Right cardiac atrium (tissue), 5 donors: ENCODE measurements around the gene DHPS. TPM values are rescaled to one million over a fixed set of nuclear protein-coding genes. Genes with fewer than 3 reads are reported as not detected.

Source experiments
- ATAC-seq, 2 donors: fragments of 200-7000 bp; cut with Tn5 transposase; one replicate each; pipeline versions ENCODE4 v1.8.0 to v1.9.1; 2020; ENCODE audit warnings: moderate library complexity in 2 of 2, mild to moderate bottlenecking in 1 of 2
- DNase-seq, 3 donors: peaks; one replicate each; pipeline ENCODE4 v3.0.0-alpha.2; 2020
- H3K27ac ChIP-seq: one replicate; pipeline ENCODE4 v1.5.1; 2013; ENCODE audit warnings: mild to moderate bottlenecking, low read length, control low read depth, moderate library complexity
- H3K27me3 ChIP-seq: one replicate; pipeline ENCODE4 v1.6.1; 2013; ENCODE audit not compliant: control insufficient read depth, insufficient read depth
- H3K4me1 ChIP-seq: one replicate; pipeline ENCODE4 v1.6.1; 2013; ENCODE audit warnings: low read length; ENCODE audit not compliant: control insufficient read depth, insufficient read depth
- H3K4me3 ChIP-seq: one replicate; pipeline ENCODE4 v1.5.1; 2013; ENCODE audit warnings: low read length, control low read depth
- H3K9me3 ChIP-seq: one replicate; pipeline ENCODE4 v1.6.1; 2013; ENCODE audit warnings: low read length; ENCODE audit not compliant: control insufficient read depth
- WGBS: extraction: QIAGEN DNeasy Blood & Tissue Kit; methylation state at CpG from one replicate; pipeline ENCODE4 v1.1.7; 2013; 5-methylcytosine and 5-hydroxymethylcytosine counted together
- intact Hi-C, 4 donors: fragments of 100-400 bp; cut with DNase I; formaldehyde crosslinking; loops; one replicate each; pipeline versions ENCODE4 v1.11.0 to v1.14.0; 2022 to 2023
- polyA plus RNA-seq: library from polyadenylated mRNA; stranded (reverse); fragments of 200-250 nt; gene quantifications from one replicate; pipeline ENCODE4 v1.2.3, GENCODE V29; 2013
- total RNA-seq, 4 donors: library from RNA; stranded (reverse); fragmentation: NEBNext Ultra II Directional; extraction: Animal tissue kit (Norgen Biotek cat#: 25700); gene quantifications; one replicate each; pipeline ENCODE4 v1.2.1, GENCODE V29; 2021
- donor health status: healthy with polysubstance abuse.
- donor health status: DM: no; HTN: yes; CAD: no.
- donor health status: DM: no; HTN: no; CAD: no.
- donor health status: DM: no; HTN: yes; CAD: no; lungs with severe emphysema.
- donor health status: DM: yes; HTN: yes; CAD: no.

DHPS gene
- total and polyA plus RNA-seq, 5 donors = 40.8 to 52.0 (median 49.4) TPM

GRCh38 chr19:12670159-12670928, 11.3 kb downstream of the DHPS start:
- no peak overlapping the region for H3K27ac ChIP-seq
- intact Hi-C loops = loop anchor here in 1 of 4 donors (10.0 kb wide), 1 partner anchor 174 kb away; no protein-coding TSS in a partner anchor
- no peaks in the 10 kb centered on the region for H3K9me3 ChIP-seq
- 41% methylated on average over 26 of the region's 26 CpGs for WGBS
- DNase-seq (peak in 1 of 3 donors; percentile 58), ATAC-seq (no peak)
- H3K4me1 ChIP-seq = peaks cover 7% of the 10 kb centered on the region
- no peaks in the 10 kb centered on the region for H3K27me3 ChIP-seq
- peak overlapping the region; percentile 59 for H3K4me3 ChIP-seq

- H3K27me3 ChIP-seq = no peaks in the 10 kb centered on the region
- peaks cover 7% of the 10 kb centered on the region for H3K4me1 ChIP-seq
- intact Hi-C loops = loop anchor here in 2 of 4 donors (10.0 kb wide), 2 partner anchors 105 to 175 kb away; no protein-coding TSS in a partner anchor
- under 1% methylated on average over 64 of the region's 64 CpGs for WGBS
- H3K4me3 ChIP-seq = peak overlapping the region; percentile 59
- H3K27ac ChIP-seq = peak overlapping the region; percentile 97
- ATAC-seq = peak; percentile 67 to 69
- DNase-seq = peak; percentile 81 to 93 (median 88)
- no peaks in the 10 kb centered on the region for H3K9me3 ChIP-seq
These were observed 12.2 kb downstream of the DHPS start for GRCh38 chr19:12669270-12670158.

- intact Hi-C loops = loop anchor here in 1 of 4 donors (10.0 kb wide), 1 partner anchor 104 kb away; no protein-coding TSS in a partner anchor
- WGBS = under 1% methylated on average over 24 of the region's 24 CpGs
- no peaks in the 10 kb centered on the region for H3K9me3 ChIP-seq
- H3K4me1 ChIP-seq = peaks cover 7% of the 10 kb centered on the region
- peak overlapping the region; percentile 97 for H3K27ac ChIP-seq
- ATAC-seq (peak; percentile 7 to 10), DNase-seq (peak; percentile 58 to 84 (median 80))
- H3K27me3 ChIP-seq = no peaks in the 10 kb centered on the region
- peak overlapping the region; percentile 59 for H3K4me3 ChIP-seq
These were observed 12.8 kb downstream of the DHPS start for GRCh38 chr19:12668932-12669269.

GRCh38 chr19:12668346-12668745, 13.3 kb downstream of the DHPS start:
- no peaks in the 10 kb centered on the region for H3K27me3 ChIP-seq
- H3K27ac ChIP-seq = no peak overlapping the region
- no peaks in the 10 kb centered on the region for H3K9me3 ChIP-seq
- 67% methylated on average over 8 of the region's 8 CpGs for WGBS
- peak overlapping the region; percentile 59 for H3K4me3 ChIP-seq
- DNase-seq (no peak), ATAC-seq (no peak)
- intact Hi-C loops = loop anchor here in 1 of 4 donors (10.0 kb wide), 1 partner anchor 104 kb away; no protein-coding TSS in a partner anchor
- peaks cover 7% of the 10 kb centered on the region for H3K4me1 ChIP-seq

DNA sequence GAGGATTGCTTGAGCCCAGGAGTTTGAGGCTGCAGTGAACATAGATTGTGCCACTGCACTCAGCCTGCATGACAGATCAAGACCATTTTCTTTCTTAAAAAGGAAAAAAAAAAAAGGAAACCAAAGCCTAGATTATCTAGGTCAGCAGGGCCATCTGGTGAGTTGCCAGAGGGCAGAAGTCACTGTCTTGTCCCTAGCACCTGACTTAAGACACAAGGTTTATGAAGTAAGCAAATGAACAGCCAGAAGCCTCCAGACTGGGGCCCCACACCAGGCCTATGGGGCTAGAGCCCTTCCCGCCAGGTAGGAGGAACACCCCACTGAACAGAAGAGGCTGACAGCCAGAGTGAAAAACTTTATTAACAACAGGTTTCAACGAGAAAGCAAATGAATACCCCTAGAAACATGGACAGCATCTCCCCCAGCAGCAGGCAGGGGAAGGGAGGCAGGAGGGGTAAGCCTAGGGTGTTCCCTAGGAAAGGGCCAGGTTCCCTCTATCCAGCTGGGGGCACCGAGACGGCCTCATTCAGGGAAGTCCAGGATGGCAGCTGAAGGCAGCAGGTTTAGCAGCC, 13.9 kb downstream of the DHPS start:
- Histone ChIP-seq H3K27me3 (no peaks in the 10 kb centered on the region), H3K4me3 (no peak overlapping the region), H3K9me3 (no peaks in the 10 kb centered on the region), H3K27ac (no peak overlapping the region), H3K4me1 (peaks cover 7% of the 10 kb centered on the region)
- DNase-seq (no peak), ATAC-seq (no peak)
- WGBS = 77% methylated on average over 4 of the region's 4 CpGs
- intact Hi-C loops = loop anchor here in 1 of 4 donors (10.0 kb wide), 1 partner anchor 103 kb away; no protein-coding TSS in a partner anchor

DNA sequence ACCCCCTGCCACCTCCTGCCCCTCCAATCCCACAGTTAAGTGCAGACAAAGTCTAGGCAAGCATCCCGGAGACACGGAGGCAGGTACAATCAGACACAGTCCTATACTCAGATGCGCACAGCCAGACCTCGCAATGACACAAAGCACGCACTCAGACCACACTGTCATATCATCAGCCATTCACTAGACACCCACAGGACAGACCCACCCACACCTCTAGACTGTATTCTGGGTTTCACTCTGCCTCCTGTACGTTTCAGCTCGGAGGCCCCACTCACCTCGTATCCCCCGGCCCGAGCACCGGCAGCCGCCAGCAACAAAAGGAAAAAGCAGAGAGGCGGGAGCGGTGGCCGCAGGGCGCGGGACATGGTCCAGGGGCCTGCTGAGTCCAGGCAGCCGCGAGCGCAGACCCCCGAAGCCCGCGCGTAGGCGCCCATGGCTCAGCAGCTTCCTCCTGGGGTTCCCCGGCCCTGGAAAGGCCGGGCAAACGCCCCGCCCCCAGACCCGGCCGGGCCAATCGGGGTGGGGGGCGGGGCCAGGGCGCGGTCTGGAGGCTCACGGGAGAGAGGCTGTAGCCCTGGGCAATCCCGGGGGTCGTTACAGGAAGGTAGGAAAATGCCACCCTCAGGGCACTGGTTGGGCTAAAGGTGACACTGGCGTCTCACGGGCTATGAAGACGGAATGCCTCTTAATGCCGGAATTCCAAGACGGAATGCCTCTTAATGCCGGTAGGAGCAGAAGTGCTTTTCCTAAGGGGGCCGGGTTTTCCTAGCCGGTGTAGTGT, 15.2 kb downstream of the DHPS start, which contains the start of the genes MAN2B1 and WDR83:
Gene MAN2B1 (minus strand): TSS at position 478 of the 784 bp plus-strand sequence. CDS start 41 bp downstream, at position 437.
Gene WDR83 (plus strand): TSS at position 543 of the 784 bp plus-strand sequence. CDS start 2,984 bp downstream, outside the sequence.
- Histone ChIP-seq H3K27me3 (no peaks in the 10 kb centered on the region), H3K9me3 (no peaks in the 10 kb centered on the region), H3K4me3 (peak within 1 kb of the TSS; percentile 98), H3K27ac (peak within 1 kb of the TSS; percentile 75), H3K4me1 (peaks cover 7% of the 10 kb centered on the region)
- ATAC-seq (peak; percentile 84 to 86), DNase-seq (peak; percentile 73 to 92 (median 91))
- intact Hi-C loops = loop anchor here in 1 of 4 donors (10.0 kb wide), 1 partner anchor 102 kb away; no protein-coding TSS in a partner anchor
- WGBS = 1% methylated on average over 46 of the region's 46 CpGs

DNA sequence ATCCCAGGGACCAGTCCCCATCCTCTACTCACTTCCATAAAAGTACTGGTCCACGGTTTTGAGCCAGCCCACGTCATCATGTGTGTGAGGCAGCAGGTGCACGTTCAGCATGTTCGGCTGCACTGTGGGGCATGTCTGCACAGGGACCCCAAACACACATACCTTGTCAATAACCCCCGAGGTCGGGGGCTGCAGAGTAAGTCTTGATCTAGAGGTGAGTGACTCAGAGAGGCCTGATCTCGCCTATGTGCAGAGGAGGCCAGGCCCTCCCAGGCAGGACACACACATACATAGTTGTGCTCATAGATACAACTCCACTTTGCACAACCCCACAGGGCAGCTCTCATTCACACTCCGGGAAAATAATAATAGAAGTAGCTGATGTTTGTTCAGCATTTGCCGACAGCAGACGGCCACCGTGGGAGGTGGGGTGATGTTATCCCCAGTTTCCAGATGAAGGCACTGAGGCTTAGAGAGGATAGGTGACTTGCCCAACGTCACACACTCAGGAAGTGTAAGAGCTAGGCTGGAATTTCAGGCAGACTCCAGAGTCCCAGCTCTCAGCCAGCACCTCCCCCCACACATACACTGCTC, 15.9 kb downstream of the DHPS start:
- 55% methylated on average over 12 of the region's 12 CpGs for WGBS
- Histone ChIP-seq H3K9me3 (no peaks in the 10 kb centered on the region), H3K27ac (peak overlapping the region; percentile 75), H3K27me3 (no peaks in the 10 kb centered on the region), H3K4me1 (peaks cover 7% of the 10 kb centered on the region), H3K4me3 (peak overlapping the region; percentile 98)
- DNase-seq (peak in 1 of 3 donors; percentile 41), ATAC-seq (no peak)
- intact Hi-C loops = loop anchor here in 1 of 4 donors (10.0 kb wide), 1 partner anchor 101 kb away; no protein-coding TSS in a partner anchor

DNA sequence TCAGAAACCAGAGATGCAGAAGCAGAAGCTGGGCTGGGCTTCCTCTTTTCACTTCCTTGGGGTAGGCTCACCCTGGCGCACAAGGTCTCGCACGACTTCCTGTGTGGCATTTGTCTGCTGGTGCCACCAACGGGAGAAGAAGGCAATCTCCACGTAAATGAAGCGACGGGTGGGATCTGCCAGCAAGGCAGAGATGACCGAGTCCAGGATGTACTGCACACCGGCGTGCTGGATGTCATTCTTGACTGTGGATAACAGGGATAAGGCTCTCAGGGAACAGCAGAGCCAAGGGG, 16.5 kb downstream of the DHPS start:
- peaks cover 7% of the 10 kb centered on the region for H3K4me1 ChIP-seq
- no peaks in the 10 kb centered on the region for H3K27me3 ChIP-seq
- no peaks in the 10 kb centered on the region for H3K9me3 ChIP-seq
- no peak overlapping the region for H3K4me3 ChIP-seq
- intact Hi-C loops = loop anchor here in 1 of 4 donors (10.0 kb wide), 1 partner anchor 100 kb away; no protein-coding TSS in a partner anchor
- DNase-seq = peak in 2 of 3 donors; percentile 76
- no peak overlapping the region for H3K27ac ChIP-seq
- 81% methylated on average over 10 of the region's 10 CpGs for WGBS
- no peak for ATAC-seq

- WGBS = 86% methylated on average over 29 of the region's 29 CpGs
- no peaks in the 10 kb centered on the region for H3K27me3 ChIP-seq
- no peak overlapping the region for H3K4me3 ChIP-seq
- H3K27ac ChIP-seq = no peak overlapping the region
- DNase-seq (peak in 1 of 3 donors; percentile 65), ATAC-seq (no peak)
- H3K4me1 ChIP-seq = peaks cover 7% of the 10 kb centered on the region
- H3K9me3 ChIP-seq = no peaks in the 10 kb centered on the region
- intact Hi-C loops = loop anchor here in 1 of 4 donors (10.0 kb wide), 1 partner anchor 100 kb away; no protein-coding TSS in a partner anchor
These were observed 17.0 kb downstream of the DHPS start for GRCh38 chr19:12664406-12665280.
